Measurements from ENCODE around the gene ASPM.
"Not testable (repeated sequence)": the region's sequence is repeated elsewhere in the genome, so short reads cannot be mapped to it uniquely, and the experiment has no call there.

ASPM gene

DNA sequence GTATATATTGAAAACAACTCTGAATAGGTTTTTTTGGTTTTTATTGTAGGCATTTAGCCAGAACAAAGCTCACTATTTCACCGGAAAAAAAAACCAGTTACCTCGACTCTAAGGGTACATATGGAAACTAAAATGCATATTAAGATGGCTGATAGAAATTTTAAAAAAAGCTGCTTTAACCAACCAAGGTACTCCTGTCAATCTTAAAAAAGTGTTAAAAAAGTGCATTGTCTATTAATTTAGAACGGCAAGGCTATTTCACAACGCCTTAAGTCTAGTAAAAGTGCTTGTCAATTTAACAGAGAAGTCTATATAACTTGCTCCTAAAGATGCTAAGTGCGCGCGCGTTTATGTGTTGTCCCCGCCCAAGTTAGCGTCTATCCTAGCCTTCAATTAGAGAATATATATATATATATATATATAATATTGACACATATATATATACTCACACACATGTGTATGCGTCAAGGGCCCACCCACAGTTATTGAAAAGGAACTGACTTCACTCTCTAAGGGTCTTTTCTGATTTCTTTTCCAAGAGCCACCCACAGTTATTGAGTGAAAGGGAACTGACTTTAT, 934 bp downstream of the ASPM start:
- DNase-seq: no peak

DNA sequence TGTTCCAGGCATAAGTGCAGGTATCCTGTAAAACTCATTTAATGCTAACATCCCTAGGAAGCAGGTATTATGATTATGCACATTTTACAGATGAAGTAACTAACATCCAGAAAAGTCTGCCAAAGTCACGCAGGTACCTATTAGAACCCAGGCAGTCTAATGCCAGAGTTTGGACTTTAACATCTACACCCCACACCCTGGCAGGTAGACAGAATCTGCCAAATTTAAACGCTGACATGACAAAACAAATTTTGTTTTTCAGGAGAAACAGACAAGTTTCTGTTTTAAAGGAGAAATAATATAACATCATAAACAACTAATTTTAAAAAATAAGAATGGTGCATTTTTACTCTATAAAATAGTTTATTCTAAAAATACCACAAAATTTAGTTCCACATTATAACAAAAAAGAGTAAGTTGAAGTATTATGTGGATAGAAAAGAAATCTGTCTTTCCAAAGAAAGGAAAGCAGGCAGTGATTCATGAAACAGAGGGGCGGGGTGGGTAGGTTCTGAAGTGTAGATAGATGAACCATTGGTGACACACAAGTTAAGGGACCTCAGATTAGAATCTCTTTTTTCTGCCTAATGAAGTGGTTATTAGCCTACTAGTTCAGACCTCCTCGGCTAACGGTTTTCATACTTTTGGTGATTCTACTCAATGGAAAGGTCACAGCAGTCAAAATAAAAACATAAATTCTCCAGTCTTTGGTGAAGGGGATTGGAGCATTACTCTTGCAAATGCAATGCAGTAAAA, 1.7 kb downstream of the ASPM start:
- DNase-seq: no peak

DNA sequence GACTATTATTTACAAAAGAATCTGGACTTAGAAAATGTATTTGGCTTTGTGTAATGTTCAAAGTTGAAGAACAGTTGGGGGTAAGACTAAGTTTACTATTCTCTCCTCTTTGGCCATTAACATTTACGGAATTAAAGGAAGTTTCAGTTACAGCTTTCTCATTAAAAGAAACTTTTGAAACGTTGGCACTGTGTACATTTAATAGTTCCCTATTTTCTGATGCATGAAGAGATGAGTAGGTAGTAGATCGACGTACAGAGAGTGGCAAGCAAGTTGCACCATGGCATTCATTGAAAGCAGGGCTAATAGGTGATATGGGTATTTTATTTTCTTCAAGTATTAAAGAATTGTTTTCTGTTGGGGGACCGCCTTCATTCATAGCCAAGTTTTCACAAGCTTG, 3.2 kb downstream of the ASPM start:
- DNase-seq: no peak

DNA sequence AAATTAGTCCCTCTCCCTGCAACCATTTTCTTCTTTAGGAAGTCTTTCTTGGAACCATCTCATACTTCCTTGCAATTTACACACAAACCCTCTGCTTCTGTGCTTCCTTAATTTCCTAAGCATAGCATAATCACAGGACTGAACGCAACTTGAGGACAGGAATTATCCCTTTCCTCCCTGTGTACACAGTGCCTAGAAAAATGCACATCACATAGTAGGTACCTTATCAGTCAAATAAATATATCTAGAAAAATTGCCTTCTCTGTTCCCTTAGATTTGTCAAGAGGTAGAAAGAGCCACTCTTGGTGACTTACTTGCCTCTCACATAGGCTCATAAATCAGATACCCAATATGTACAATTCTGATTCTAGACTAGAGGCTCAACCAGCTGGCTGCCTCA, 4.9 kb downstream of the ASPM start:
- DNase-seq: no peak

DNA sequence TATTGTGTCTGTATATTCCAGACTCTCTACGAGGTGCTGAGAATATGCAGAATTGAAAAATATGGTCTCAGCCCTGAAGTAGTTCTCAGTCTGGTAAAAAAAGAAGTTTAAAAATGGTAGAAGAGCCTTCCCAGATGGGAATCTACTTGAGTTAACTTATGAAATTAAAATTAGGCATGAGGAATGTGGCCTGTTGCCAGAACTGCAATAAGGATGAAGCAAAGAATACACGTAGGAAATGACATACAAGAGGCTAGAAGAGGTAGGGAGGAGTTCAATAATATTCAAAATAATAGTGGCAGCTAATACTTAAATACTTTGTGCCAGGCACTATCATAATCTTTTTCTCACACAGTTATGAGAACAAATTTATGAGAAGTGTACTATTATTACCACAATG, 6.3 kb downstream of the ASPM start:
- no peak for DNase-seq

DNA sequence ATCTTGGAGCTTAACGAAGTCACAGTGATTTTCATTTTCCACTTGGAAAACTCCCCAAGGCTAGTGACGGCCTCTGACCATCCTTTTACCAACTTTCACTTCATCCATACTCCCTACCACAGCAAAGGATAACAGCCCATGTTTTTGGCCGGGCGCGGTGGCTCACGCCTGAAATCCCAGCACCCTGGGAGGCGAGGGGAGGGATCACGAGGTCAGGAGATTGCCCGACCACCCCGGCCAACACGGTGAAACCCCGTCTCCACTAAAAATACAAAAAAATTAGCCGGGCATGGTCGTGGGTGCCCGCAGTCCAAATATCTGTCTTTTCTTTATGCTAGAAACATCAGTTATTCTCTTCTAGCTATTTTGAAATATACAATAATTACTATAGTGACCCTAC, 7.3 kb downstream of the ASPM start:
- no peak for DNase-seq

DNA sequence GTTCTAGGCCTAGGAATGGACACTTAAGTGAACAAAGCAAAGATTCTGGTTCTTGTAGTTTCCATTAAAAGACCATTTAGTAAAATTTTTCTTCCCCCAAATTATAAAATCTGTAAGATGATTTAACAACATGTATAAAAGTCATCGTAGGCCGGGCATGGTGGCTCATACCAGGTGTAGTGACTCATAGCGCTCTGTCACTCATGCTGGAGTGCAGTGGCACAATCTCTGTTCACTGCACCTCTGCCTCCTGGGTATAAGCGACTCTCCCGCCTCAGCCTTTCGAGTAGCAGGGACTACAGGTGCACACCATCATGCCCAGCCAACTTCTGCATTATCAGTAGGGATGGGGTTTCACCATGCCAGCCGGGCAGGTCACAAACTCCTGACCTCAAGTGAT, 9.1 kb downstream of the ASPM start:
- DNase-seq: no peak

DNA sequence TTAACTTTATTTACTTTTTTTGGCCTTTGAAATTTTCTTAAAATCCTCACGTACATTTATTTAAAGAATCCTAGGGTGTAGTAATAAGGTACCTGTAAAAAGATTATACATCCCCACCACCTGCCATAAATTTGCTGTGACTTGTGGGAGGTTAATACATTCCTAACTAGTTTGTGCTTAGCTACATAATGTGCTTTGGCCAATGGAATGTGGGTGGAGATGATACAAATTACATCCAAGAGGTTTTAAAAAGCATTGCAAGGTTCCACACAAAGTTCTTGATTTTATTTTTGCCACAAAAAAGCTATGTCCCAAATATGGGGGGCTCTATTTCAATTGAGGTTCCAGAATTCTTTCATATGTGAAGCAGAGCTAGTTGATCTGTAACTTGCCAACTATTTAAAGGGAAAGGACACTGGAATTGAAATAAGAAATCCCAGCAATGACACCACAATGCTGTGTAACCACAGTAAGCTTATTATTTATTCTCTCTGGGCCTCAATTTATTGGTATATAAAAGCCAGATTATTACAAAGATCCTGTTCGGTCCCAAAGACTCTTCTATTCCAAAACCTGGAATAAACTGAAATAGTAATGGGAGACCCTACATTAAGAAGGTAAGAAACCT, 15.7 kb downstream of the ASPM start:
- no peak for DNase-seq

DNA sequence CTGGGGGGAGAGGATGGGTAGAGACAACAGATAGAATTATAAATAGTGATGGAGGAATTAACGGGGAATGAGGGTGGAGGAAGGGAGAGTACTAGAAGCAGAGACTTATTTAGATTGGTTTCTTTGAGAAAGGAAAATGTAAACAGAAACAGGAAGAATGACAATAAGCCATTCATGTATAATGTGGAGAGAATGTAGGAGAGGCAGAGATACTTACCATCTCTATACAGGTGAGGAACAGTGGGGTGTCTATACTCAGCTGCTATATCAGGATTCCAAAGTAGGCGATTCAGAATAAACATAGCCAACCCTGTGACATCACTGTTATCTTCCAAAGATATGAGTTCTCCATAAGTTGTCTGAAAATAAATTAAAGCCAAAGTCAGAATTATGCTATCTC, 16.8 kb downstream of the ASPM start:
- DNase-seq: no peak

DNA sequence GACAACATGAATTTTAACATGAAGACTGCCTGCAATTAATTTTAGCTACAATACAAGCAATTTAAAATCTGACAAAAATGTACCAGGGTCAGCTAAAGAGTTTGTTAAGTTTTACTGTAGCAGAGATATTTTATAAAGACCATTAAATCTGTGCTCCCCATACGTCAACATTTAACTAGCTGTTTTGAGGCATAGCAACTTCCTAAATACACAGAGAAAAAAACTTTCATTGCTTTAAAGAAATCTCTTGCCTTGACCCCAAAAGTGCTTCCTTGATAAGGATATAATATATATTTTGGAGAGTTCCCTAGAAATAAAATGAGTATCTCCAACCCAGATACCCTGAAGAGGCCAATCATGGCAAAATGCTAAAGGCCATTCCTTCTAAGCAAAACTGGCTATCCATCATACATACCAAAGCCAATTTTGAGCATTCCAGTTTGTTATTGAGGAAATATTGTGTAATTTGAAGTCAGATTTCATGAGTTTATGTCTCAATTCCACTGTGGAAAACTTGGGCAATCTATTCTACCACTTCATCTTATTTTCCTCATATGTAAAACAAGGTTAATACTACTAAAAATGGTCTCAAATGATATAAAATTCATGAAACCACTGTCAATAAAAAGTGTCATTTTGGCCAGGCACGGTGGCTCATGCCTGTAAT, 19.1 kb downstream of the ASPM start:
- no peak for DNase-seq

DNA sequence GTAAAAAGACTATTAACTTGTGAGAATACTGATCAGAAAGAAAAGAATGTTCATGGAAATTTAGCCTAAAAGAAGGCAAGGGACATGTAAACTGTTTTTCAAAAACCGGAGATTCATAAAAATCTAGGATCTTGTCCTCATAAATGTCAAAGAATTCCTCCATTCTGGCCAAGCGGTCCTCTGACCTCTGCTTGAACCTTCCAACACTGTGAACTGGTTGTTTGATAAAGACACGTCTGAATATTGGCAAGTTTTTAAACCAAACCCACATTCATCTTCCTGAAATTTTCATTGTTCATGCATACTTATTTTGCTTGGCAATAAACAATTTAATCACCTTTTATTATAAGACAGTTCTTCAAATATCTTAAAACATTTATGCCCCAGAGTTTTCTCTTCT, 19.8 kb downstream of the ASPM start:
- no peak for DNase-seq

DNA sequence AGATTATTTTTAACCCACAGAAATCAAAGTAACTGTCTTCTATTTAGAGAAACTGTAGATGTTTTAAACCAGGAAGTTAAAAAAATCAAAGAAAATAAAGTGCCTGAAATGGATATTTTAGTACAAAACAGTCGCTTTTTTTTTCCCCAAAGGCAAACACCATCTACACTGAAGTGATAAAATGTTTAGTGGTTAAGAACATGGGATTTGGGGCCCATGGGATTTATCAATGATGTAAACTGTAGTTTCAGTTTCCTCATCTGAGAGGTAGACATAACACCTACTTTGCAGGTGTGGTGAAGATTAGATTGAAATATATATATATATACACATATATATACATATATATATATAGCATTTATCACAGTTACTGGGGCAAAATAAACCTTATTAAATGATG, 22.1 kb downstream of the ASPM start:
- DNase-seq: no peak

DNA sequence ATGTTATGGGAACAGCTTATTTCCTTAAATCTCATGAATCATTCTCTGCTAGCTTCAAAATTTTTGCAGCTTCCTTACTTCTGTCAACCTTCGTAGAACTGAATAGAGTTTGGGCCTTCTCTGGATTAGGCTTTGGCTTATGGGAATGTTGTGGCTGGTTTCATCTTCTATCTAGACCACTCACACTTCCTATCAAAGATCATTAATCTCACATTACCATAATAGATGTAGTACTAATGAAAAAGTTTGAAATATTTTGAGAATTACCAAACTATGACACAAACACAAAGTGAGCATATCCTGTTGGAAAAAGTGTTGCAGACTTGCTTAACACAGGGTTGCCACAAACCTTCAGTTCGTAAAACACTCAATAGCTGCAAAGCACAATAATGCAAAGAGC, 30.3 kb downstream of the ASPM start:
- no peak for DNase-seq

DNA sequence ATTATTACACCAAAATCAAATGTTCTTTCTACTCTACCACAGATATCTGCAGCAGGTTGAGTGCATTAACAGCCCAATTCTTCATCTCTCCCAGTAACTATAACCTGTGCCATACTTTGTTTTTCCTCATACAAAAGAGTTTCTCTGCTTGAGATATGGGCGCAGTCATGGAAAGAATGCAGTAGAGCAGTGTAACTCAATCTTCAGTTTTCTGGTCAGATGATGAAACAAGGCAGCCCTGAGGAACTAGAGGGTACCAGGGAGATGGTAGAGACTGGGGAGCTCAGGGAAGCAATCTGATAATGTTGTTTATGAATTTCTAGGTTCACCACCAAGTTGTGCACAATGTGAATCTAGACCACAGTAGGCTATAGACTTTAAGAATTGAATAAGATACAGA, 39.6 kb downstream of the ASPM start:
- DNase-seq: no peak

DNA sequence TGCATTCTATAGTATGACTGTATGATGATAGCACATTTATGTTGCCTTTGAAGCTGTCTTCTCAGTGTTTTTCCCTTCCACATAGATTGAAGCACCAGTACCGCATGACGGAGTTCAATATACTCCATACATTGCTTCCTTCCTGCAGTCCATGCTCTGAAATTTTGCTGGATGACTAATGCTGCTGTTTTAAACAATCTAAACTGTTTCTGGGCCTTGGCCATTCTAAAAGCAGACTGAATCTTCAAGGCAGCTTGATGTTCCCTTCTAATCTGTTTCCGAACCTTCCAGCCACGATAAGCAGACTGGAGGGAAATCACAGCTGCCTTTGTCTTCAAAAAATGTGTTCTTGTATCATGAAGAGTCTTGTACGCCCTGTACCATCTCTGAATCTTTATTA, 43.2 kb downstream of the ASPM start:
- DNase-seq: peak in 1 of 51 donors; percentile 56

DNA sequence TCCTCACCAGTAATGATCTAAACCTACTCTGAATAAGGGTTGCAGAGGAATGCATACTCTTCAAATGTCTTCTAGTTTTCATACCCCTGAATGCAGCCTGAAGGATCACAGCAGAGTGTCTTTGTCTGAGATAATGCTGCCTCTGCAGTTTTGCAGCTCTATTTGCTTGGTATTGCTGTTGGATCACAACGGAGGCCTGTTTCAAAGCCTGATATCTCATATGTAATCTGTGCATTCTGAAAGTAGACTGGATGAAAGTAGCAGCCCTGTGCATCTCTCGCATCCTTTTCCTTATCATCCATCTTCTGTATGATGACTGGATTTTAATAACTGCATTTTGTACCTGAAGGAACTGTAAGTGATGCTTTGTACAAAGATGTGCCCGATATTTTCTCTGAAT, 44.5 kb downstream of the ASPM start:
- DNase-seq: peak in 1 of 51 donors; percentile 16

DNA sequence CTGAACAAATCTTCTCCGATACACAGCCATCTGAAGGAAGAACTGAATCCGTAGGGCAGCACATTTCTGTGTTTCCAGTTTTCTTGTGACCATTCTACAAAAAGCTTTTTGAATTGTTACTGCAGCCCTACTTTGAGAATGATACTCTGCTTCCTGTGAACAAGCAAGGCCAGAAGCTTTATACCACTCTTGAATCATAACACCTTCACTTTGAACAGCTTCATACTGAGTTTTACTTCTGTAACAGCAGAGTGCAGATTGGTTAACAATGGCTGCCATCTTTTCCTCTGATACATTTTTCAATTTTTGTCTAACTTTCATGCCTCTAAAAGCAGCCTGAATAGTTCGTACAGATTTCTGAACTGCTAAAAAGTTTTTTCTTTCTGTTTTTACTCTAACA, 45.8 kb downstream of the ASPM start:
- peak in 1 of 51 donors; percentile 10 for DNase-seq

DNA sequence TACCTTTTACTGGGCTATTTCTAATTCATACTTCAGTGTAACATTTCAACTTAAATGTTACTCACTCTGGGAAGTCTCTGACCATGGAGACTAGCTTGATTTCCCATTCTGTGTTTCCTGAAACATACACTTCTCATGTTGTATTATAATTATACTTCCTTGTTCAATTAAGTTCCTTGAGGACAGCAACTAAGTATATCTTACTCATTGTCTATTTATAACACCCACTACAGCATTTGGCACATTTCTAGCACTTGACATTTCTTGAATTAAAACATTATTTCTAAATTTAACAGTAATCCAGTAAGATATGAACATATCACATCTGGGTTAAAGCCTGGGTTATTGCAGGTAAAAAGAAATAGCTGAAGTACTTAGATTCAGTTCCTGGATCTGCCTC, 47.0 kb downstream of the ASPM start:
- no peak for DNase-seq

DNA sequence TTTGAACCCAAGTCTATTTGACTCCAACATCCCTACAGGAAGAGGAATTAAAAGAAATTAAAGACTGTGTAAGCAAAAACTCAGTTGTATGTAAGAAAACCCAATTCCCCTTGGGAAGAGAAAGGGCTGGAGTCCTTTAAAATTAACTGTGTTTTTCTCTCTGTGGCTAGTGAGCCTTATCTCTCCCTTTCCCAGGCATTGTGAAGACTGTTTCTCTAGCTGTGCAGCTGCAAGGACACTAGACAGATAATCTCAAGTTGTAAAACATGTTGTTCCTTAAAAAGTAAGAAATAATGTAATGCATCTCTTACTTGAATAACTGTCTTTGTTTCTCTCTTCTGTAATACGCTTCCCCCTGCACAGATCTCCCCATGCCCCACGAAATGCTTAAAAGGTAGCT, 49.5 kb downstream of the ASPM start:
- not testable (repeated sequence) for DNase-seq

DNA sequence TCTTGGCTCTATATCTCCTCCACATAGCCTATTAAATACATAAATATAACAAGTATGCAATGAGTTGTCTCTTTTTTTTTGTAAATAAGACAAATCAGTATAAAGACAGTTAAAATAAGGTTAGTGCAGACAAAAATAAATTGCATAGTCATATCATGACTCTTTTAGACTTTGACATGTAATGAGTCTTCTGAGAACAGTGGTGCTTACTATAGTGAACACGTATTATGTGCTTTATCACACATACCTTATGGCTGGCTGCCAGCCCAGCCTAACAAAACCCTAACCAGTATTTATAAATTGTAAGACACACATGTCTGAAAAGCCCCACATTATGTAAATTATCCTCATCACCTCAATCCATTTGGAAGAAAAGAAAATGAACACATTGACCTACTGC, 50.3 kb downstream of the ASPM start:
- DNase-seq: no peak

DNA sequence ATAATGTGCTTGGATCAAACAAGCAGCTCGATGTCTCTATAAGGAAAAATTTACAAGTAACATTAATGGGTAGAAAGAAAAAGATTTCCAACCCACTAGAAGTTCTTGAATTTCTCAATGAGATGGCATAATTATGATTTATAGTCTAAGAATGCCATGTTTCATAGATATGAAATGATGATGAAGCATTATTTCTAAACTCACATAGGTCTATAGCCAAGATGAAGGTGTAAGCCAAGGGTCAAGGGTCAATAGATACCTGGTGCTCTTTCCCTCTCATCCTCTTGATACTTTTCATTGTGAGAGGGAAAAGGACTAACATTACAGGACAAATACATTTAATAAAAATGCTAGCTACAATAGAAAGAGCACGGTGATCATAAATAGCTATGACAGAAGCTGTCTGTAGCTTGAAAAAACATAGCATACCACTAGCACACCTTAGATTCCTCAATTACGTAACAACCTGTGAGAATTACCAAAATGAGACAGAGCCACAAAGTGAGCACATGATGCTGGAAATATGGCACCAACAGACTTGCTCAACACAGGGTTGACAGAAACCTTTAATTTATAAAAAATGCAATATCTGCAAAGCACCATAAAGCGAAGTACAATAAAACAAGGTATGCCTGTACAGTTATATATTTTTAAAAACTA, 53.1 kb downstream of the ASPM start:
- no peak for DNase-seq

DNA sequence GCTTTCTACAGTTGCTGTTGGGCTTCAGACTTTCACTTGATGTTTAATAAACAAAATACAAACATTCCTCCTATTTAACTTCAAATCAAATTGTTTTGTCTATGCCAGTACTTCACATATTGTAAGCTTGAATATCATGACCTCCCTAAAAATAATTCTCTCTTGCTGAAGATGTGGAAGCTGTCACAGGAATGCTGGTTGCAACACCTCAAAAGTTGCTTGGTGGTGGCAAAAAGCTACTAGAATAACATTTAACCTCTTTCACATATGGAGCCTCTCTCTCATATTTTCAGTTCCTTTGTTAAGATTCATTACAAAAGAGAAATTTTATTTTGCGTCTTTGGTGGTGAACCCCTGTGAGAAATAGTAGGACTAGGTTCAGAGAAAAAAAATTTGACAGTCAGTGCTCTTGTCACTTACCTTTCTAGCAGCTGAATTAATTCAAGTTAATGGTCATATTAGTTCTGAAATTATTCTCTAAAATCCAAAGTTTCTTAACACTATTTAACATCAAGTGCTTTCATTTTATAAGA, 53.9 kb downstream of the ASPM start:
- no peak for DNase-seq
